Osteocyte (in vitro differentiated cells): ENCODE results near the gene SLC35B3. TPM values are rescaled to one million over a fixed set of nuclear protein-coding genes. Genes with fewer than 3 reads are reported as not detected.
"Not testable (repeated sequence)": the region's sequence is repeated elsewhere in the genome, so short reads cannot be mapped to it uniquely, and the experiment has no call there.

Source experiments
- DNase-seq: peaks from one replicate; pipeline ENCODE4 v3.0.0; 2021; ENCODE audit warnings: mixed read lengths; ENCODE audit not compliant: unreplicated experiment; ENCODE audit errors: extremely low spot score
- H3K27ac Mint-ChIP-seq: one replicate; pipeline ENCODE4 v1.8.0; 2021; ENCODE audit warnings: mild to moderate bottlenecking, mixed read lengths; ENCODE audit not compliant: unreplicated experiment
- H3K27me3 Mint-ChIP-seq: one replicate; pipeline ENCODE4 v1.8.0; 2021; ENCODE audit warnings: mixed read lengths; ENCODE audit not compliant: unreplicated experiment
- H3K36me3 Mint-ChIP-seq: one replicate; pipeline ENCODE4 v1.8.0; 2021; ENCODE audit warnings: mixed read lengths; ENCODE audit not compliant: unreplicated experiment
- H3K4me1 Mint-ChIP-seq: one replicate; pipeline ENCODE4 v1.8.0; 2021; ENCODE audit warnings: mixed read lengths; ENCODE audit not compliant: unreplicated experiment
- H3K4me3 Mint-ChIP-seq: one replicate; pipeline ENCODE4 v1.8.0; 2021; ENCODE audit warnings: mild to moderate bottlenecking, moderate library complexity, mixed read lengths; ENCODE audit not compliant: unreplicated experiment
- H3K9me3 Mint-ChIP-seq: one replicate; pipeline ENCODE4 v1.8.0; 2021; ENCODE audit warnings: mixed read lengths; ENCODE audit not compliant: unreplicated experiment
- total RNA-seq: library from RNA; stranded (reverse); gene quantifications from 2 replicates; pipeline ENCODE4 v1.2.1, GENCODE V29; 2021
- TF ChIP-seq, protein P1 (sequence below): fragments of 200-600 bp; sonication (generic); IDR thresholded peaks from 2 replicates; pipeline ENCODE4 v1.5.0; 2021; ENCODE audit warnings: antibody characterized with exemption, mild to moderate bottlenecking, moderate library complexity

Gene SLC35B3
- total RNA-seq, 1 donor from 2014 or later: 23.9 TPM

DNA sequence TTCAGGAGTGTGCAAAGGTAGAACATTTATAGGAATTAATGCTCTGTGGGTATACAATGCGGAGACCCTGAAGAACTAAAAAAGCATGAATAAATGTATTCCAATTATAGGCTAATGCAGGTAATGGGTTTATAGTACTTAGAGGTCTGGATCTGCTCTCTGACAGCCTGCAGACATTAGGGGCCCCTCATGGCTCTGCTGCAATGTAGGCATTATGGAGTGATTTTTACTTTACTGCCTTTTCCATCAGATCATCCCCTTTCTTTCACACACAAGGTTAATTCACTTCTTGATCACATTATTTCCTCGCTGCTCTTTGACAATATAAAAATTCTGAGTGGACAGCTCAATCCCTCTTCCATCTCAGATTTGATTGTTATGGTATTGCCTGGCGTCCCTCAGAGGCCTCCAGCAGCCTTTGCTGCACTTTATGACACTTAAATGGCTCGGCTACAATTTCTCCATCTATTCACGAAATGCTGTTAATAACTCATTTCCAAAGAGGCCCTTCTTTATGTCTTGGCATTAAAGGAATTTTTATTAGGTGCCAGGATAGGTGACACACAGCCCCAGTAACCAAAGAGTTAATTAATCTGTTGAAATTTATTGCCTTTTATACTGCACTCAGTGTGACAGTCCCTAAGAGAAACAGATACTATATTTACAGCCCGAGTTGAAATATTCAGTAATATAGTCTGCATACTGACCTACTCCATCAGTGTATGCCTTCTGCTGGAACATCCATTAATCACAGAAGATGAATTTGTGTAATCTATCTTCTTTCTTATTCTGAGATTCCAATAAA is 33.4 kb upstream of the SLC35B3 start:
- Mint-ChIP-seq H3K36me3 (no peaks in the 10 kb centered on the region), H3K4me3 (no peak overlapping the region), H3K4me1 (no peaks in the 10 kb centered on the region), H3K27me3 (no peaks in the 10 kb centered on the region), H3K27ac (no peak overlapping the region), H3K9me3 (peaks cover 3% of the 10 kb centered on the region)
- TF ChIP-seq, protein P1, sequence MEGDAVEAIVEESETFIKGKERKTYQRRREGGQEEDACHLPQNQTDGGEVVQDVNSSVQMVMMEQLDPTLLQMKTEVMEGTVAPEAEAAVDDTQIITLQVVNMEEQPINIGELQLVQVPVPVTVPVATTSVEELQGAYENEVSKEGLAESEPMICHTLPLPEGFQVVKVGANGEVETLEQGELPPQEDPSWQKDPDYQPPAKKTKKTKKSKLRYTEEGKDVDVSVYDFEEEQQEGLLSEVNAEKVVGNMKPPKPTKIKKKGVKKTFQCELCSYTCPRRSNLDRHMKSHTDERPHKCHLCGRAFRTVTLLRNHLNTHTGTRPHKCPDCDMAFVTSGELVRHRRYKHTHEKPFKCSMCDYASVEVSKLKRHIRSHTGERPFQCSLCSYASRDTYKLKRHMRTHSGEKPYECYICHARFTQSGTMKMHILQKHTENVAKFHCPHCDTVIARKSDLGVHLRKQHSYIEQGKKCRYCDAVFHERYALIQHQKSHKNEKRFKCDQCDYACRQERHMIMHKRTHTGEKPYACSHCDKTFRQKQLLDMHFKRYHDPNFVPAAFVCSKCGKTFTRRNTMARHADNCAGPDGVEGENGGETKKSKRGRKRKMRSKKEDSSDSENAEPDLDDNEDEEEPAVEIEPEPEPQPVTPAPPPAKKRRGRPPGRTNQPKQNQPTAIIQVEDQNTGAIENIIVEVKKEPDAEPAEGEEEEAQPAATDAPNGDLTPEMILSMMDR: no peak
- DNase-seq: no peak

DNA sequence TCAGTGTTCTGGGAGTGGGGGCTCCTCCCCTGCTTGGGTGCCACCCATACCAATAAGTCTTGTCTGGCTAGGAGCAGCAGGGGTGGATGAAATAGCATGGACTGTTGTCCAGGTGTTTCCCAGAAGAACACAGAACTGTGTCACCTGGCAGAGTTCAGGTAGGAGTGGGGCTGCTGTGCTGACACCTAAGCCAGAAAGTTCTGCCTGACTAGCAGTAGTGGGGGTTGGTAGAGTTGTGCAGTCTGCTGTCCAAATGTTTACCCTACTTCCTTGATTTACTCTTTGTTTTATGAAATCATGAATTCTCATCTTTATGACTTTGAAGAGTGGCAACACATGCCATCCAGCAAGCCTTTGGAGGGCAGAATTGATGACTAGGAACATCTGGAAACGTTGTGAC is 27.3 kb upstream of the SLC35B3 start:
- Mint-ChIP-seq H3K9me3 (peaks cover 23% of the 10 kb centered on the region), H3K4me3 (no peak overlapping the region), H3K4me1 (no peaks in the 10 kb centered on the region), H3K27me3 (no peaks in the 10 kb centered on the region), H3K27ac (no peak overlapping the region), H3K36me3 (no peaks in the 10 kb centered on the region)
- DNase-seq: no peak
- TF ChIP-seq, protein P1: no peak

DNA sequence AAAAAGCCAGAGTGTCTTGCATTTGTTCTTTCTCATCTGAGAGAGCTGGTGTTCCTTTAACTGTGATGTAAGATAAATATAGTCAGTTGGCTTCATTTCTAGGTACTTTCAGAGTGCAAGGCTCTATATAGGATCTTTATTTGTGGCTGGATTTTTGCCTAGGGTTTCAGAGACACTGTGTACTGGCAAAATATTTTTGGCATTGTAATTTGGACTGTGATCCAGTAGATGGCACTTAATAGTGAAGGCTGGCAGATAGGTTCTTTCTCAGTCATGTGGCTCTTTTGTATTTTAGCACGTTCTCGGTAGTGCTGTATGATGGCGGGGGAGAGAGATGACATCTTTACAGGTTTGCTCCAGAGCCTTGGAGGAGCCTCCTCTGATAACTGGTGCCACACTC is 26.8 kb upstream of the SLC35B3 start:
- Mint-ChIP-seq H3K4me3 (no peak overlapping the region), H3K36me3 (no peaks in the 10 kb centered on the region), H3K9me3 (peaks cover 27% of the 10 kb centered on the region), H3K27ac (no peak overlapping the region), H3K27me3 (no peaks in the 10 kb centered on the region), H3K4me1 (no peaks in the 10 kb centered on the region)
- TF ChIP-seq, protein P1: no peak
- DNase-seq: no peak

DNA sequence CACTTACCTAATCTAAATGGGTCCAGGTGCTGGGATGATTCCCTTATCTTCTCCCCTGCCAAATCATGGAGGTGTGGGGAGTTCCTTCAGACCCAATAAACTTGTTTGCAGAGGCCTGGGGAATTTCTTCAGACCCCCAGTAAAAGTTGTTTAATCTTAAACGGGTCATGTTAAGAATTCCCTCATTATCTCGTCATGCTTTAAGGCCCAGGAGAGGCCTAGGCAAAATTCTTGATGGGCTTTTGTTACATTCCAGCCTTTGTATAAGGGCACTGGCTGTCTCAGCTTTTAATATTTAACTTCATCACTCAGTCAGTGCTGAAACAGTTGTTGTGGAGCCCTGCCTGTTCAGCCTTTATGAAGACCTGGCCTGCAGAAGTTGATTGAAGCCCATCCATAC is 11.0 kb upstream of the SLC35B3 start:
- no peak for DNase-seq
- TF ChIP-seq, protein P1: no peak
- Mint-ChIP-seq H3K4me3 (no peak overlapping the region), H3K27me3 (no peaks in the 10 kb centered on the region), H3K4me1 (no peaks in the 10 kb centered on the region), H3K36me3 (no peaks in the 10 kb centered on the region), H3K27ac (no peak overlapping the region), H3K9me3 (no peaks in the 10 kb centered on the region)

DNA sequence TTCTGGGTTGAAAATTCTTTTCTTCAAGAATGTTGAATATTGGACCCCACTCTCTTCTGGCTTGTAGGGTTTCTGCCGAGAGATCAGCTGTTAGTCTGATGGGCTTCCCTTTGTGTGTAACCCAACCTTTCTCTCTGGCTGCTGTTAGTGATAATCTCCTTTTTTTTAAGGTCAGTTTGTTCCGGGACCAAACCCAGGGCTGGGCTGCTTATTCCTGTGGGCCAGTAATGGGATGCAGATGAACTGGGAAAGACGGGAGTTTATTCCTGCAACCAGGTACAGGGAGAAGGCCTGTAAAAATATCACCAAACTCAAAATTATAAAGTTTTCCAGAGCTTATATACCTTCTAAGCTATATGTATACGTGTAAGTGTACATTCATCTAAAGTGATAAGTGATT is 10.6 kb upstream of the SLC35B3 start:
- not testable (repeated sequence) for H3K27me3 Mint-ChIP-seq, H3K36me3 Mint-ChIP-seq, H3K27ac Mint-ChIP-seq, H3K9me3 Mint-ChIP-seq, H3K4me3 Mint-ChIP-seq, DNase-seq, H3K4me1 Mint-ChIP-seq
